Loucy (cell line): ENCODE data around the gene NUF2.
"Not testable (repeated sequence)": the region's sequence is repeated elsewhere in the genome, so short reads cannot be mapped to it uniquely, and the experiment has no call there.

Experiments
- H2AFZ ChIP-seq: fragments of 200-600 bp; sonication (generic); 2 replicates; pipeline ENCODE4 v1.6.0; 2016; ENCODE audit warnings: antibody characterized with exemption, mild to moderate bottlenecking, low read length, moderate library complexity
- H3F3A ChIP-seq: fragments of 200-600 bp; 2 replicates; pipeline ENCODE4 v1.6.0; 2016; ENCODE audit warnings: antibody characterized with exemption, low read depth, mild to moderate bottlenecking
- H3K27me3 ChIP-seq: fragments of 200-600 bp; sonication (generic); 2 replicates; pipeline ENCODE4 v1.6.1; 2014; ENCODE audit warnings: low read length, mild to moderate bottlenecking; ENCODE audit not compliant: insufficient read depth, poor library complexity, severe bottlenecking
- H3K36me3 ChIP-seq: fragments of 200-600 bp; sonication (generic); 2 replicates; pipeline ENCODE4 v1.6.1; 2016; ENCODE audit warnings: low read length; ENCODE audit not compliant: insufficient read depth
- H3K4me1 ChIP-seq: fragments of 200-600 bp; sonication (generic); 2 replicates; pipeline ENCODE4 v1.5.1; 2014; ENCODE audit warnings: low read length, mild to moderate bottlenecking; ENCODE audit not compliant: insufficient read depth, poor library complexity, severe bottlenecking
- H3K4me2 ChIP-seq: fragments of 200-600 bp; sonication (generic); 2 replicates; pipeline ENCODE4 v1.6.0; 2014; ENCODE audit warnings: antibody characterized with exemption, low read length, low read depth, mild to moderate bottlenecking; ENCODE audit not compliant: poor library complexity, severe bottlenecking
- H3K4me3 ChIP-seq: fragments of 200-600 bp; sonication (generic); 2 replicates; pipeline ENCODE4 v1.5.1; 2014; ENCODE audit warnings: low read length, mild to moderate bottlenecking, mixed read lengths; ENCODE audit not compliant: poor library complexity, severe bottlenecking
- H3K79me2 ChIP-seq: fragments of 200-600 bp; sonication (generic); 2 replicates; pipeline ENCODE4 v1.6.1; 2014; ENCODE audit warnings: low read length; ENCODE audit not compliant: insufficient read depth
- H3K9ac ChIP-seq: fragments of 200-600 bp; sonication (generic); 2 replicates; pipeline ENCODE4 v1.6.0; 2014; ENCODE audit warnings: mild to moderate bottlenecking, low read depth, low read length, moderate library complexity; ENCODE audit not compliant: poor library complexity, severe bottlenecking
- H3K9me2 ChIP-seq: fragments of 200-600 bp; sonication (generic); replicated peaks from 2 replicates; pipeline ENCODE4 v1.6.1; 2016; ENCODE audit warnings: low read depth, low read length, mixed read lengths
- H3K9me3 ChIP-seq: fragments of 200-600 bp; sonication (generic); 2 replicates; pipeline ENCODE4 v1.6.1; 2014; ENCODE audit warnings: mild to moderate bottlenecking, antibody characterized with exemption, low read length, low read depth; ENCODE audit not compliant: insufficient read depth
- H4K20me1 ChIP-seq: fragments of 200-600 bp; sonication (generic); 2 replicates; pipeline ENCODE4 v1.6.0; 2014; ENCODE audit warnings: antibody characterized with exemption, low read length, mild to moderate bottlenecking; ENCODE audit not compliant: insufficient read depth, poor library complexity, severe bottlenecking
- EZH2phosphoT487 ChIP-seq: fragments of 200-600 bp; IDR thresholded peaks from 2 replicates; pipeline ENCODE4 v1.6.1; 2018; ENCODE audit warnings: antibody characterized with exemption, mild to moderate bottlenecking, moderate library complexity, borderline replicate concordance
- TF ChIP-seq, protein P1 (sequence below): fragments of 200-600 bp; sonication (generic); conservative IDR thresholded peaks from 2 replicates; pipeline ENCODE4 v1.5.1; 2014; ENCODE audit warnings: mild to moderate bottlenecking, antibody characterized with exemption, low read length

Gene NUF2

DNA sequence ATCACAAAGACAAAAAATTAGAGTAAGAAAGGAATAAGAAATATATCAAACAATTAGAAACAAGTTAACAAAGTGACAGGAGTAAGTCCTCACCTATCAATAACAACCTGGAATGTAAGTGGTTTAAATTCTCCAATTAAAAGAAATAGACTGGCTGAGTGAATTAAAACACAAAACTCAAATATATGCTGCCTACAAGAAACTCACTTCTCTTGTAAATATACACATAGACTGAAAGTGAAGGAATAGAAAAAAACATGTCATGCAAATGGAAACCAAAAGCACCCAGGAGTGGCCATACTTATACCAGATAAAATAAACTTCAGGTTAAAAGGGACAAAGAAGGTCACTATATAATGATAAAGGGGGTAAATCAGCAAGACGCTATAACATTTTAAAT, 43.2 kb upstream of the NUF2 start:
- no peaks in the 10 kb centered on the region for H4K20me1 ChIP-seq
- H3F3A ChIP-seq: no peaks in the 10 kb centered on the region
- H3K4me1 ChIP-seq: no peaks in the 10 kb centered on the region
- no peak overlapping the region for H3K4me2 ChIP-seq
- no peaks in the 10 kb centered on the region for H3K36me3 ChIP-seq
- no peak overlapping the region for H2AFZ ChIP-seq
- peaks cover 19% of the 10 kb centered on the region; the same call in 1 of the 2 replicates for H3K9me3 ChIP-seq
- no peaks in the 10 kb centered on the region for H3K27me3 ChIP-seq
- H3K4me3 ChIP-seq: no peak overlapping the region
- no peaks in the 10 kb centered on the region for H3K9me2 ChIP-seq
- no peaks in the 10 kb centered on the region for H3K79me2 ChIP-seq
- TF ChIP-seq EZH2phosphoT487: no peak
- TF ChIP-seq, protein P1, sequence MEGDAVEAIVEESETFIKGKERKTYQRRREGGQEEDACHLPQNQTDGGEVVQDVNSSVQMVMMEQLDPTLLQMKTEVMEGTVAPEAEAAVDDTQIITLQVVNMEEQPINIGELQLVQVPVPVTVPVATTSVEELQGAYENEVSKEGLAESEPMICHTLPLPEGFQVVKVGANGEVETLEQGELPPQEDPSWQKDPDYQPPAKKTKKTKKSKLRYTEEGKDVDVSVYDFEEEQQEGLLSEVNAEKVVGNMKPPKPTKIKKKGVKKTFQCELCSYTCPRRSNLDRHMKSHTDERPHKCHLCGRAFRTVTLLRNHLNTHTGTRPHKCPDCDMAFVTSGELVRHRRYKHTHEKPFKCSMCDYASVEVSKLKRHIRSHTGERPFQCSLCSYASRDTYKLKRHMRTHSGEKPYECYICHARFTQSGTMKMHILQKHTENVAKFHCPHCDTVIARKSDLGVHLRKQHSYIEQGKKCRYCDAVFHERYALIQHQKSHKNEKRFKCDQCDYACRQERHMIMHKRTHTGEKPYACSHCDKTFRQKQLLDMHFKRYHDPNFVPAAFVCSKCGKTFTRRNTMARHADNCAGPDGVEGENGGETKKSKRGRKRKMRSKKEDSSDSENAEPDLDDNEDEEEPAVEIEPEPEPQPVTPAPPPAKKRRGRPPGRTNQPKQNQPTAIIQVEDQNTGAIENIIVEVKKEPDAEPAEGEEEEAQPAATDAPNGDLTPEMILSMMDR: no peak
- no peak overlapping the region for H3K9ac ChIP-seq

DNA sequence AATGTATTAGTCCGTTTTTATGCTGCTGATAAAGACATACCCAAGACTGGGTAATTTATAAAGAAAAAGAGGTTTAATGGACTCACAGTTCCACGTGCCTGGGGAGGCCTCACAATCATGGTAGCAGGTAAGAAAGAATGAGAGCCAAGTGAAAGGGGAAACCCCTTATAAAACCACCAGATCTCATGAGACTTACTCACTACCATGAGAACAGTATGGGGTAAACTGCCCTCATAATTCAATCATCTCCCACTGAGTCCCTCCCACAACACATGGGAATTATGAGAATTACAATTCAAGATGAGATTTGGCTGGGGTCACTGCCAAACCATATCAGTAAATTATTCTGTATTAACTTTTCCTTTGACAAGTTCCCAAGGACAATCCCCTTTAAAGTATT, 36.9 kb upstream of the NUF2 start:
- not testable (repeated sequence) for H3K36me3 ChIP-seq, H3K27me3 ChIP-seq, H3F3A ChIP-seq, H3K4me2 ChIP-seq, H3K79me2 ChIP-seq, H3K4me3 ChIP-seq, H3K9me2 ChIP-seq, H2AFZ ChIP-seq, H3K9ac ChIP-seq, H3K9me3 ChIP-seq, H3K4me1 ChIP-seq, H4K20me1 ChIP-seq

DNA sequence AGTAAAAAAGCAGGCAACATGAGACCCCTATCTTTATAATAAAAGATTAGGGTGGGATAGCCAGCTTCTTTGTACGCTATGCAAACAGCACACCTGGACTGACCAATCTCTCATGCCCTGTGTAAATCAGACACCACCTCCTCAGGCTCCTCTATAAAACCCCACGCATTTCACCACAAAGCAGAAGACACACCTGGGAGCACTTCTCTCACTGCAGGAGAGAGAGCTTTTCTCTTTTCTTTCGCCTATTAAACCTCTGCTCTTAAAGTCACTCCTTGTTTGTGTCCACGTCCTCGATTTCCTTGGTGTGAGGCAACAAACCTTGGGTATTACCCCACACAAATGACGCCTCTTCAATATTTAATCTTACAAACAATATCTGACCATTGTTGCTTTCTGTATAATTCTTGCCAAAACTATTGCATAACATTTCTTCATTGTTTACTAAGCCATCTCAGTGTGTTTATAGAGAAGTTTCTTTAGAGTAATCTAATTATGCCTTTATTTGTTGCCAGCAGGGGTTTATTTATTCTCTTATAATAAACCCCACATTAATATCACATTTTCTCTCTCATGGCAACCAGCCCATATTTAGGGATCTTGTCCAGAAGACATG, 31.6 kb upstream of the NUF2 start:
- H3K9me3 ChIP-seq: no peaks in the 10 kb centered on the region
- TF ChIP-seq EZH2phosphoT487: no peak
- TF ChIP-seq, protein P1: no peak
- H2AFZ ChIP-seq: no peak overlapping the region
- H3K27me3 ChIP-seq: no peaks in the 10 kb centered on the region
- no peaks in the 10 kb centered on the region for H3K9me2 ChIP-seq
- no peaks in the 10 kb centered on the region; the same call in 1 of the 2 replicates for H3F3A ChIP-seq
- H4K20me1 ChIP-seq: no peaks in the 10 kb centered on the region
- no peak overlapping the region for H3K4me3 ChIP-seq
- H3K9ac ChIP-seq: no peak overlapping the region
- no peaks in the 10 kb centered on the region for H3K79me2 ChIP-seq
- no peaks in the 10 kb centered on the region for H3K4me1 ChIP-seq
- H3K4me2 ChIP-seq: no peak overlapping the region
- no peaks in the 10 kb centered on the region for H3K36me3 ChIP-seq

DNA sequence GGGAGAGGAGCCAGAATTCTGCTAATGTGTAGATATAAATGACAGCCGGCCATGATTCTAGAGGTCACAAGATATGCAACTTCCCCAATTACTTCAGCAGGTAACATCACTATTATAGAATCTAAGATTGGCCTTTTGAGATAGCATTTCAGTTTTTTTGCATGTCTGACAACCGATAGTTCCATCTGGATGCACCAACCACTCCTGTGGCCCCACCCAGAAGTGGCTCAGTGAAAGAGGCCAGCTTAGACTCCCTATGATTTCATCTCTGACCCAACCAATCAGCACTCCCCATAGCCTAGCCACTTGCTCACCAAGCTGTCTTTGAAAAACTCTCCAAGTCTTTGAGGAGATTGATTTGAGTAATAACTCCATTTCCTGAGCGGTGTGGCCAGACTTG, 30.3 kb upstream of the NUF2 start:
- no peak overlapping the region for H3K4me2 ChIP-seq
- TF ChIP-seq EZH2phosphoT487: no peak
- TF ChIP-seq, protein P1: no peak
- H3K27me3 ChIP-seq: no peaks in the 10 kb centered on the region
- H3F3A ChIP-seq: no peaks in the 10 kb centered on the region; the same call in 1 of the 2 replicates
- H3K4me3 ChIP-seq: no peak overlapping the region
- H2AFZ ChIP-seq: no peak overlapping the region
- H3K9me2 ChIP-seq: no peaks in the 10 kb centered on the region
- H4K20me1 ChIP-seq: no peaks in the 10 kb centered on the region
- H3K9ac ChIP-seq: no peak overlapping the region
- H3K79me2 ChIP-seq: no peaks in the 10 kb centered on the region
- no peaks in the 10 kb centered on the region for H3K9me3 ChIP-seq
- H3K36me3 ChIP-seq: no peaks in the 10 kb centered on the region
- H3K4me1 ChIP-seq: no peaks in the 10 kb centered on the region

DNA sequence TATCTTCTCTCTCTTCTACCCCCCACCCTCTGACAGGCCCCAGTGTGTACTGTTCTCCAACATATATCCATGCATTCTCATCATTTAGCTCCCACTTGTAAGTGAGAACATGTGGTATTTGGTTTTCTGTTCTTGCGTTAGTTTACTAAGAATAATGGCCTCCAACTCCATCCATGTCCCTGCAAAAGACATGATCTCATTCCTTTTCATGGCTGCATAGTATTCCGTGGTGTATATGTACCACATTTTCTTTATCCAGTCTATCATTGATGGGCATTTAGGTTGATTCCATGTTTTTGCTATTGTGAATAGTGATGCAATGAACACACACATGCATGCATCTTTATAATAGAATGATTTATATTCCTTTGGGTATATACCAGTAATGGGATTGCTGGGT, 29.6 kb upstream of the NUF2 start:
- H4K20me1 ChIP-seq, H3K4me2 ChIP-seq, H3K4me1 ChIP-seq, H3K9me2 ChIP-seq, H3K9me3 ChIP-seq, H3K27me3 ChIP-seq, H3K79me2 ChIP-seq, H3F3A ChIP-seq, H3K4me3 ChIP-seq, H3K9ac ChIP-seq, H2AFZ ChIP-seq, H3K36me3 ChIP-seq: not testable (repeated sequence)
